OCI-LY7 (cell line): ENCODE data around the gene PLEKHG4. TPM values are rescaled to one million over a fixed set of nuclear protein-coding genes. Genes with fewer than 3 reads are reported as not detected.

ENCODE experiments used
- BruUV-seq: library from RNA; stranded (reverse); fragments of 400-500 nt; replicated peaks from 2 replicates; lab custom pipeline; 2021; lab: Mats Ljungman, UMichigan
- CTCF ChIA-PET: fragments of 300-600 bp; sonication (Branson Sonifier 250); formaldehyde crosslinking; loops from one replicate; lab custom pipeline; 2022; ENCODE audit warnings: antibody characterized with exemption; ENCODE audit not compliant: unreplicated experiment; lab: Charles Lee
- POLR2A ChIA-PET: fragments of 300-600 bp; sonication (Branson Sonifier 250); formaldehyde crosslinking; loops from one replicate; lab custom pipeline; 2022; ENCODE audit warnings: antibody characterized with exemption; lab: Charles Lee
- DNase-seq: peaks from one replicate; pipeline ENCODE4 v3.0.0-alpha.2; 2015; ENCODE audit warnings: low spot score
- H2AFZ ChIP-seq: fragments of 200-600 bp; sonication (generic), shearing (Covaris generic); 2 replicates; pipeline ENCODE4 v1.6.1; 2014; ENCODE audit warnings: mild to moderate bottlenecking, antibody characterized with exemption, low read length, moderate library complexity
- H3K27ac ChIP-seq: fragments of 200-600 bp; sonication (generic); 2 replicates; pipeline ENCODE4 v1.5.1; 2014; ENCODE audit warnings: mixed run types, low read depth, mild to moderate bottlenecking, moderate library complexity, low read length, inconsistent platforms; ENCODE audit not compliant: poor library complexity, severe bottlenecking
- H3K36me3 ChIP-seq: fragments of 200-600 bp; sonication (generic); 2 replicates; pipeline ENCODE4 v1.6.1; 2014; ENCODE audit warnings: mild to moderate bottlenecking, antibody characterized with exemption, low read length, moderate library complexity, mixed read lengths; ENCODE audit not compliant: insufficient read depth
- H3K4me1 ChIP-seq: fragments of 200-600 bp; sonication (generic); 2 replicates; pipeline ENCODE4 v1.5.1; 2014; ENCODE audit warnings: mild to moderate bottlenecking, low read length; ENCODE audit not compliant: insufficient read depth, poor library complexity, severe bottlenecking
- H3K4me2 ChIP-seq: fragments of 200-600 bp; sonication (generic); 2 replicates; pipeline ENCODE4 v1.6.1; 2014; ENCODE audit warnings: mild to moderate bottlenecking, low read length
- H3K4me3 ChIP-seq: fragments of 200-600 bp; sonication (generic); 2 replicates; pipeline ENCODE4 v1.5.1; 2014; ENCODE audit warnings: mild to moderate bottlenecking, low read depth, low read length; ENCODE audit not compliant: poor library complexity, severe bottlenecking
- H3K79me2 ChIP-seq: fragments of 200-600 bp; sonication (generic); 2 replicates; pipeline ENCODE4 v1.6.1; 2016; ENCODE audit warnings: low read depth, mild to moderate bottlenecking, low read length, moderate library complexity, mixed read lengths; ENCODE audit not compliant: insufficient read depth
- H3K9me2 ChIP-seq: fragments of 200-600 bp; sonication (generic); 2 replicates; pipeline ENCODE4 v1.6.1; 2016; ENCODE audit warnings: mild to moderate bottlenecking, low read length, mixed read lengths; ENCODE audit not compliant: insufficient read depth
- H3K9me3 ChIP-seq: fragments of 200-600 bp; sonication (generic); 2 replicates; pipeline ENCODE4 v1.6.1; 2014; ENCODE audit warnings: mild to moderate bottlenecking, mixed run types, low read length, mixed read lengths
- H4K20me1 ChIP-seq: fragments of 200-600 bp; sonication (generic); 2 replicates; pipeline ENCODE4 v1.6.1; 2014; ENCODE audit warnings: mild to moderate bottlenecking, antibody characterized with exemption, low read length, moderate library complexity, mixed read lengths; ENCODE audit not compliant: insufficient read depth
- CTCF ChIP-seq: fragments of 200-600 bp; sonication (generic); conservative IDR thresholded peaks from 2 replicates; pipeline ENCODE4 v1.5.1; 2014; ENCODE audit warnings: mild to moderate bottlenecking, antibody characterized with exemption, low read length, moderate library complexity, mixed read lengths
- EZH2phosphoT487 ChIP-seq: fragments of 200-600 bp; sonication (generic); IDR thresholded peaks from 2 replicates; pipeline ENCODE4 v1.6.1; 2018; ENCODE audit warnings: low read depth, borderline replicate concordance, mild to moderate bottlenecking, mixed run types, antibody characterized with exemption, low read length, moderate library complexity, mixed read lengths
- intact Hi-C: fragments of 100-400 bp; cut with micrococcal nuclease; formaldehyde crosslinking; loops from one replicate; pipeline ENCODE4 v1.10.0; 2022; ENCODE audit not compliant: unreplicated experiment
- total RNA-seq, 2 experiments: library from RNA; depleted of rRNA in 1 of 2; stranded (reverse); fragments of >200 nt in 1 of 2; shearing (Covaris generic) in 1 of 2; gene quantifications; 2 replicates each; pipeline ENCODE4 v1.2.3, GENCODE V29; 2014 to 2022

Gene PLEKHG4
- total RNA-seq, 2 experiments from 2014 or later: 0.51 TPM; not detected in 1

- TF ChIP-seq EZH2phosphoT487 (no peak), CTCF (no peak)
- H3K9me3 ChIP-seq: no peaks in the 10 kb centered on the region
- no peak overlapping the region for H2AFZ ChIP-seq
- H3K4me1 ChIP-seq: peaks cover 5% of the 10 kb centered on the region
- intact Hi-C loops: no loop called here
- CTCF ChIA-PET: no interaction called here
- DNase-seq: no peak
- no peaks in the 10 kb centered on the region for H4K20me1 ChIP-seq
- no TSS peak for BruUV-seq
- no peaks in the 10 kb centered on the region for H3K36me3 ChIP-seq
- POLR2A ChIA-PET: no interaction called here
- H3K9me2 ChIP-seq: no peaks in the 10 kb centered on the region
- no peaks in the 10 kb centered on the region for H3K79me2 ChIP-seq
- H3K27ac ChIP-seq: no peak overlapping the region
- no peak overlapping the region for H3K4me2 ChIP-seq
- no peak overlapping the region for H3K4me3 ChIP-seq
These were observed 22.6 kb upstream of the PLEKHG4 start for GRCh38 chr16:67256701-67257230.

GRCh38 chr16:67257486-67258160 lies 21.7 kb upstream of the PLEKHG4 start:
- no peaks in the 10 kb centered on the region for H4K20me1 ChIP-seq
- H3K9me2 ChIP-seq: no peaks in the 10 kb centered on the region
- no peaks in the 10 kb centered on the region for H3K9me3 ChIP-seq
- no peak for DNase-seq
- ChIA-PET CTCF (interaction anchor here (0.7 kb wide), 1 partner anchor 9 kb away, joined by 3 read pairs; the partner anchor contains the start of gene SLC9A5), POLR2A (no interaction called here)
- no peak overlapping the region for H2AFZ ChIP-seq
- no peak overlapping the region for H3K4me2 ChIP-seq
- TF ChIP-seq CTCF: no peak
- no peak for TF ChIP-seq EZH2phosphoT487
- peaks cover 5% of the 10 kb centered on the region for H3K4me1 ChIP-seq
- no peak overlapping the region for H3K27ac ChIP-seq
- no TSS peak for BruUV-seq
- H3K36me3 ChIP-seq: no peaks in the 10 kb centered on the region
- H3K79me2 ChIP-seq: no peaks in the 10 kb centered on the region
- no peak overlapping the region for H3K4me3 ChIP-seq
- intact Hi-C loops: no loop called here
